Forelimb muscle (tissue), 1 donor: ENCODE data around the gene TMEM132D. TPM values are rescaled to one million over a fixed set of nuclear protein-coding genes. Genes with fewer than 3 reads are reported as not detected.

Source experiments
- DNase-seq: peaks from one replicate; pipeline ENCODE4 v3.0.0-alpha.2; 2013; ENCODE audit warnings: low read depth
- polyA plus RNA-seq: library from polyadenylated mRNA; unstranded; fragments of 120-200 nt; gene quantifications from one replicate; pipeline ENCODE4 v1.2.1, GENCODE V29; 2013; ENCODE audit not compliant: insufficient read length

TMEM132D gene
- polyA plus RNA-seq, 1 donor, result 0.52 TPM

GRCh38 chr12:129538137-129538536, 365.7 kb downstream of the TMEM132D start:
- no peak for DNase-seq

DNA sequence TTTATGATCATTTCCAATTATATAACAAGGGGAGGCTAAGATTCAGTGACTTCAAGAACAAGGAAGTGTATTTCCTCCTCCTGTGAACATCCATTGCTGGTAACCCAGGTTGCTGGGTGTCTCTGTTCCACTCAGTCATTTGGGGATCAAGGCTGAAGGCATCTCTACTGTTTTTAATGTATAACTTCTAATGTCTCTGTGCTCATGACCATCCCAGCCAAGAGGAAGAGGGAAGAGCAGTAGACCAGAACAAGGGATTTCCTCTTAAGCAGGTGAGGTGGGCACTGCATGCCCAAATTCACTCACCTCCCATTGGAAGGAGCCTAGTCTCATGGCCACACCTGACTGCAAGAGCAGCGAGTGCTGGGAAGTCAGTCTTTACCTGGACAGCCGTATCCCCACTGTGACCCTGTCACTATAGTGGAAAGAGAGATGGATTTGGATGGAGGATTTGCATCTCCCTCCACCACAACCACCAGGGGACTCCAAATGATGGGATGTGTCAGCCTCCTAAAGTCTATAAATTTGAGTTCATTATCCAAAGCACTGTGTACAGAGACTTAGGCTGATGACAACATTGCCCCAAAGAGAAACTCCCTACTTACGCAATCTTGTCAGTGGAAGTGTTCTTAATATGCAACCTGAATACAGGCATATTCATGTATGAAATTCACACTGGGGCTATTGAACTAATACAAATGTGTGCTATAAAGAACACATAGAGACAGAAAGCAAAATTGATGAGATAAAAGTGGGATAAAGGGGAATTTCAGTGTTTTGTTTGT, 368.7 kb downstream of the TMEM132D start:
- DNase-seq, result no peak

DNA sequence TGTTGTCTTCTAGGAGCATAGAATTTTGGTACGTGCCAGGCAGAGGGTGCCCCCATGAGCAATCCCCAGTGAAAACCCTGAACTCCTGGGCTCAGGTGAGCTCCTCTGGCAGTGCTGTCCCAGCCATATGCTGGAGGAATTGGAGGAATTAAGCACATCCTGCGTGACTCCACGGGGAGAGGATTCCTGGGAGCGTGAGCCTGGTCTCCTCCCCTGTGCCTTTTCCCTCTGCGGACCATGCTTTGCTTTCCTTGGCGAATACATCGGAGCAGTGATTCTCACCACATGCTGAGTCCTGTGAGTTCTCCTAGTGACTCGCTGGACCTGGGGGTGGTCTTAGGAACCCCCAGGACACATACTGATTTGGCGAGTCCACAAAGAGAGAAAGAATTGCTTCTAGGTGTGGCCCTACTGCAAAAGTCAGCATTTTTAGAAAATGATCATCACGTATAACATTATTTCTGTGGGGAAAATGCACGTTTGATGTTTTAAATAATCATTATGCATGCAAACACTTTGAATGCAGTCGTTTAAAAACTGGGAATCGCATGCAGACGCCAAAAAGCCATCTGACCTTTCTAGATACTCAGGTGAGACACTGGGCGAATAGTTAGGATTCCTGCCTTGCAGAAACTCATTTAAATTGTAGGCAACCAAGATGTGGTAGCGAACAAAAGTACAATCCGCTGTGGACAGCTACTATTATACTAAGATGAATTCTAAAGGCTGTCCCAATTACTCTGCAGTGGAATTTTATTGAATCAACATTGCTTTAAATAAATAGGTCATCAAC, 370.9 kb downstream of the TMEM132D start:
- no peak for DNase-seq

- DNase-seq, result no peak
Observed at GRCh38 chr12:129532082-129532481, 371.7 kb downstream of the TMEM132D start.

GRCh38 chr12:129530984-129531383, 372.8 kb downstream of the TMEM132D start:
- no peak for DNase-seq

- DNase-seq, result no peak
Observed at GRCh38 chr12:129530517-129530916, 373.3 kb downstream of the TMEM132D start.

DNA sequence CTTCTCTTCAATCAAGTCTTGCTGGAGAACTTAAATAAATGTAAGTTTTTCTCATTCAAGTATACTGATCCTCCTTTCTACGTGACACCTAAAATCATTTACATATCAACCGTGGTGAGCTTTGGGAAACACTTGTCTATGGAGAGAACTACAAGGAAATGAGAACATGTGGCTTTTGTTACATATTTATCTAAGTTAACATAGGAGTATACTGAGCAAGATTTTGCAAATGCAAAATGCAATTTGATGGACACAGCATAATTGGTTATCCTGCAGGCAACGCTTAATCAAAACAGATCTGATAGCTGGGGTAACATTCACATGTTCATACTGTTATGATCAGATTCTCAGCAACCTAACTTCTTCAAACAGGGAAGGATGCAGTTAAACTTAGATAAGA, 376.3 kb downstream of the TMEM132D start:
- DNase-seq, result no peak

DNA sequence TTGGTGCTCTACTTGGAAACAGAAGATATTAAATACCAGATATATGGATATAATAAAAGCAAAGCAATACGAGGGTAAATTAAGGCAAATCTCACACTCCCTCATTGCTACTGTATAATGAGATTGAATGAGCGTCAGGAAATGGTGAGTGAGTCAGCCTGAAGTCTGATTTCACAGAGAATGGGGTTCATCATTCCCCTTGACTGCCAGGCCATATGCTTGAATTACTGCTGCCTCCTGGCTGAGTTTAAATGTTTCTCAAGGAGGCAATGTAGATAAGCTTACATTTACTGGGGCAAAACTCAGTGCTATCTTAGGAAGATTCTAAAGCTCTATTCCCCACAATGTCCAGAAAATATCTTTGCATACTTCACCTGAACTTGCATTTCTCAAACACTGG, 380.2 kb downstream of the TMEM132D start:
- no peak for DNase-seq

DNA sequence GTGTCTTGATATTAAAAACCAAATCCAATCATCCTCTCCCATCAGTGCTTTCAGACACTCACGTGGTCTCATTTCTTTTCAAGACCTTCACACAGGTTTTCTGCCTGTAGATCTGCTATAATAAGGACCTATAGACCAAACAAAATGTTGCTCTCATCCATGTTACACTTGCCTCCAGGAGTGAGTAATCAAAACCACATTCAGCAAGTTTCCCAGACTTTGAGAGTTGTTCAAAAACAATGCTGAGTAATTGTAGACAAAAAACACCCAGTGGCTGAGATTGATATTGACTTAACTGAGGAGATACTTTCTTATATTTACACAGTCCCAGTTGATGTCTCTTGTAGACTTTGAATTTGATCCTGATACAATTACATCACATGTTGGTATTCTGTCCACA, 383.1 kb downstream of the TMEM132D start:
- no peak for DNase-seq

GRCh38 chr12:129503802-129504201, 400.0 kb downstream of the TMEM132D start:
- no peak for DNase-seq

GRCh38 chr12:129496226-129496625, 407.6 kb downstream of the TMEM132D start:
- no peak for DNase-seq

GRCh38 chr12:129494766-129495165, 409.1 kb downstream of the TMEM132D start:
- DNase-seq, result no peak

DNA sequence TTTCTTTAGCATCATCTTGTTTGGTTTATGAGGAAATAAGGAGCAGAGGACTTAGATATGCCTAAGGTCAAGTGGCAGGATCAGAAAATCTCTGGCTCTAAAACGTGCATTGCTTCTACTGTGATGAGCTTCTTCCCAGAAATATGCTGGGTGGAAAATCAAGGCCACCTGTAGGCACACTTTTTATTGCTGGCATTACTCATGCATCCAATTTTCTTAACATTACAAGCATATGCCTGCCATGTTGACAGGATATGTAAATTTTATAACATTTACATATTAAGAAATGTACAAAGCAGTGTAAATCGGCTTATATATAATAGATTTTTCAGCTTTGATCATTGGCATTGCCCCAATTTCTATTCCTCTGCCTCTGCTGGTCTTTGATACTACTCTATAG, 409.6 kb downstream of the TMEM132D start:
- no peak for DNase-seq

- DNase-seq, result no peak
Observed at GRCh38 chr12:129489100-129489676, 414.6 kb downstream of the TMEM132D start.

DNA sequence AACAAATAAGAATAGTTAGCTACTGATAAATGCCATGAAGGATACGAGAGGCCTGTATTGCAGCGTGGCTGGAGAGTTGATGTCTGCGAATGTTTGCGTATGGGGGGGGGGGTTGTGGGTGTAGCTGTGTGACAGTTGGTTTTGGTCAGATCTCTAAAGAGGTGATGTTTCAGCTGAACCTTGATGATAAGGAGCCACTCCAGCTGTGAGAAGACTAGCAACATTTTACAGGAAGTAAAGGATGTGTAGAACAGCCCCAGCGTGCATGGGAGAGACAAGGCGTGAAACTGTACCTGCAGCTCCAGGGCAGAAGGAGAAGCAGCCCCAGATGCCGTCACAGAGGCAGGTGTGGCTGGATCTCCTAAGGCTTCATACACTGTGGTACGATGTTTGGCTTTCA, 416.9 kb downstream of the TMEM132D start:
- no peak for DNase-seq

- DNase-seq, result no peak
Observed at GRCh38 chr12:129483111-129483893, 420.5 kb downstream of the TMEM132D start.

- no peak for DNase-seq
Observed at GRCh38 chr12:129481921-129482320, 421.9 kb downstream of the TMEM132D start.

- DNase-seq, result no peak
Observed at GRCh38 chr12:129470196-129470595, 433.6 kb downstream of the TMEM132D start.

DNA sequence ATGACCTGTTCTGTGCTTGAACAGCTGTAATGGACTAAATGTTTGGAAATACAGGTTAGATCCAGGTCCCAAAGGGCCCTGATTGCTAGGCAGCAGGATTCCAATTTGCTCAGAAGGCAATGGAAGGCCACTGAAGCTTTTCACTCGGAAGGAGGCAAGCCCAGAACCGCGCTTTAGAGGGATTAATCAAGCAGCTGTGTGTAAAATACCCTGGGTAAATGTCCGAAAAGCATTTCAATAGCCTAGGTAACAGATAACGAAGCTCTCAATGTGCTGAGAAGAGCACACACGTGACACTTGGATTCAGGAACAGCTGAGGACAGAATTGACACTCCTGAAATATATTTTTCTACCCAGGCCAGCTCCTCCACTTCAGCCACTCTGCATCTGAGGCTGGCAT, 436.1 kb downstream of the TMEM132D start:
- no peak for DNase-seq

GRCh38 chr12:129467289-129467688, 436.5 kb downstream of the TMEM132D start:
- DNase-seq, result no peak

- no peak for DNase-seq
Observed at GRCh38 chr12:129466499-129466898, 437.3 kb downstream of the TMEM132D start.

- no peak for DNase-seq
Observed at GRCh38 chr12:129459886-129460285, 443.9 kb downstream of the TMEM132D start.
